GM03348 (cell line): ENCODE measurements around the gene SEC14L5.

ENCODE experiments used
- DNase-seq: peaks from one replicate; pipeline ENCODE4 v3.0.0; 2012; ENCODE audit warnings: low spot score

SEC14L5 gene

GRCh38 chr16:4931381-4931780 is 26.7 kb upstream of the SEC14L5 start:
- DNase-seq = no peak

- no peak for DNase-seq
These were observed 24.7 kb upstream of the SEC14L5 start for GRCh38 chr16:4933433-4933832.

DNA sequence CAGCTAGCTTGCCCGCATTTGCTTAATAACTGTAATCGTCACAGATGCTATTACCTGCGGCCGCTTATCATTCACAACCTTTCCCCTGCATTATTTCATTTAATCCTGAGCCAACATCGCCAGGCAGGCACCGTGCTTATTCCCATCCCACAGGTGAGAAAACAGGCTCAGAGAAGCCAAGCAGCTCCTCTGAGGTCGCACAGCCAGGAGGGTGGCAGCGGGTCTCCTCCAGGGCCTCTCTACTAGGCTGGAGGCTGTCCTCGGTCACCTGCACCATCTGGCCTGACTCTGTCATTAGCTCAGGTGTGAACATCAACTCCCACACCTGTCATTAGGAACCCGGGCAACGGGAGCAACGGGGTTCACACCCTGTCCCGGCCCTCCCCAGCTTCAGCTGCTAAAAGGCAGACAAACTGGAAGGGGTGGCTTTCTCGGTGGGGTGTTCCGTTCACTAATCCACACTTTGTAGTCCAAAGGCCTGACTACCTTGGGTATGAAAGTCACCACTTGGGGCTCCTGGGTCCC is 24.2 kb upstream of the SEC14L5 start:
- no peak for DNase-seq

GRCh38 chr16:4934591-4934990 is 23.5 kb upstream of the SEC14L5 start:
- no peak for DNase-seq

DNA sequence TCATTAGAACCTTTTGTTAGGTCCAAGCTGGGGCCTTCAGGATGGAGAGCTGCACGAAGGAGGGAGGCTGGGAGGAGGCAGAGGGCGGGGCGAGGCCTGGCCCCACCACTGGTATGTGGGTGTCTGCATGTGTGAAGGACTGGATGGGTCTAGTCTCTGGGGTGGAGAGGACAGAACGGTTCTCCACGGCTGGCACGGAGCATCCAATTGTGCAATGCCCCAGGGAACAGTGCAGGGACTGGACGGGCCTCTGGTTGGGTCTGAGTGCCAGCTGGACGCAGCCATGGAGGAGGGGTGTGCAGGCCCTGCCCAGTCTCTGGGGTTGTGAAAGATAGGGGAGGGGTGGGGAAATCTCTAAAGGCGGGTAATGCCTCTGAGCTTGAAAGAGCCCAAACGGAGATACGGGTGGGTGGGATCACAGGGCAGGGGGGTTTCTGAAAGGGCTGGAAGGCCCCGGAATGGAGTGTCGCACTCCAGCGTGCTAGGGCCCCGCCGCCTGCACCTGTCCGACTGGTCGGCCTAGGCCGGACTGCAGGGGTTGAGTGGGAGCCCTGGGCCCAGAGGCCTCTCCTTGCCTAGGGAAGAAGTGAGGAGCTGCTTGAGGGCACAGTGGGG is 22.8 kb upstream of the SEC14L5 start:
- peak; percentile 96 for DNase-seq

- DNase-seq = peak; percentile 42
These were observed 21.7 kb upstream of the SEC14L5 start for GRCh38 chr16:4936181-4936990.

- peak; percentile 32 for DNase-seq
These were observed 20.9 kb upstream of the SEC14L5 start, which contains the start of gene PPL for GRCh38 chr16:4936991-4937781. Gene PPL (minus strand): TSS chr16:4937148. CDS start chr16:4937045, 103 bp downstream.

DNA sequence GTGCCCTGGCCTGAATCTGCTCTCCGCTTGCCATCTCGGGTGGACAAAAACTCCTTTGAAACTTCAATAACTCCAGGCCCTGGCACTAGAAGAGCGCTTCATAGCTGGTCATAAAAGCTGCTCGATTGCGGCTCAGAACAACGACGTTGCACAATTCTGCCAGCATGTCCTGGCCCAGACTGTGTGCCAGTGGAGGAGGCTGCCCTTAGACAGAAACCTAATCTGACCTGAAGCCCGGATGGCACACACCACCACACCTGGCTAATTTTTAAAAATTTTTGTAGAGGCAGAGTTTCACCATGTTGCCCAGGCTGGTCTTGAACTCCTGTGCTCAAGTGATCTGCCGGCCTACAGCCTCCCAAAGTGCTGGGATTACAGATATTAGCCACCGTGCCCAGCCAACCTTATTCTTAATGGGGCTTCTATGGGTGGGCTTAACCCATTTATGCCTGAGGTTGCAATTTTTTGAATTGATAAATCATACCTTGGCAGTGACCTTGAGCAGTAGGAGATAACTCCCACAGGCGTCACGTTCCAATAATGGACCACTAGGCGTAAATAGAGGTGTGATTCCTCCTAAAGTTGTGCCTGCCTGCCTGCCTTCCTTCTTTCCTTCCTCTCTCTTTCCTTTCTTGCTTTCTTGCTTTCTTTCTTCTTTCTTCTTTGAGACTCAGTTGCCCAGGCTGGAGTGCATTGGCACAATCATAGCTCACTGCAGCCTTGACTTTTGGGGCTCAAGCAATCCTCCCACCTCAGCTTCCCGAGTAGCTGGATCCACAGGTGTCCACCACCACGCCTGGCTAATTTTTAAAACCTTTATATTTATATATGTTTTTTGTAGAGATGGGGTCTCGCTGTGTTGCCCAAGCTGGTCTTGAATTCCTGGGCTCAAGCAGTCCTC is 20.1 kb upstream of the SEC14L5 start:
- DNase-seq = no peak

- DNase-seq = peak; percentile 55
These were observed 19.5 kb upstream of the SEC14L5 start for GRCh38 chr16:4938683-4939030.

GRCh38 chr16:4940719-4941118 is 17.4 kb upstream of the SEC14L5 start:
- DNase-seq = no peak

DNA sequence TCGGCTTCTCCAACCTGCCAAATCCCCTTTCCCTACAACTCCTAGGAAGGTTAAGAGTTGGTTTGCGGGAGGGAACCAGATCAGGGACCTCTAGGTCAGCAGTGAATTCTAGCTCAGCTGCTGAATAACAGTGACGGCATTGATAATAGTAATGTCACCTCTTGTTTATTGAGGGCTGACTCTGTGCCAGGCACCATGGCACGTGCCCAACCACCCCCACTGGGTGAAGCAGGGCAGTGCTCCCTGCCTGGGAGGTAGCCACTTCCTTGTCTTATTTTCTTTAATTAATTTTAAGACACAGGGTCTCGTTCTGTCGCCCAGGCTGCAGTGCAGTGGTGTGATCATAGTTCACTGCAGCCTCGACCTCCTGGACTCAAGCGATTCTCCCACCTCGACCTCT is 15.6 kb upstream of the SEC14L5 start:
- no peak for DNase-seq

- DNase-seq = peak; percentile 96
These were observed 13.5 kb upstream of the SEC14L5 start for GRCh38 chr16:4944333-4945281.

DNA sequence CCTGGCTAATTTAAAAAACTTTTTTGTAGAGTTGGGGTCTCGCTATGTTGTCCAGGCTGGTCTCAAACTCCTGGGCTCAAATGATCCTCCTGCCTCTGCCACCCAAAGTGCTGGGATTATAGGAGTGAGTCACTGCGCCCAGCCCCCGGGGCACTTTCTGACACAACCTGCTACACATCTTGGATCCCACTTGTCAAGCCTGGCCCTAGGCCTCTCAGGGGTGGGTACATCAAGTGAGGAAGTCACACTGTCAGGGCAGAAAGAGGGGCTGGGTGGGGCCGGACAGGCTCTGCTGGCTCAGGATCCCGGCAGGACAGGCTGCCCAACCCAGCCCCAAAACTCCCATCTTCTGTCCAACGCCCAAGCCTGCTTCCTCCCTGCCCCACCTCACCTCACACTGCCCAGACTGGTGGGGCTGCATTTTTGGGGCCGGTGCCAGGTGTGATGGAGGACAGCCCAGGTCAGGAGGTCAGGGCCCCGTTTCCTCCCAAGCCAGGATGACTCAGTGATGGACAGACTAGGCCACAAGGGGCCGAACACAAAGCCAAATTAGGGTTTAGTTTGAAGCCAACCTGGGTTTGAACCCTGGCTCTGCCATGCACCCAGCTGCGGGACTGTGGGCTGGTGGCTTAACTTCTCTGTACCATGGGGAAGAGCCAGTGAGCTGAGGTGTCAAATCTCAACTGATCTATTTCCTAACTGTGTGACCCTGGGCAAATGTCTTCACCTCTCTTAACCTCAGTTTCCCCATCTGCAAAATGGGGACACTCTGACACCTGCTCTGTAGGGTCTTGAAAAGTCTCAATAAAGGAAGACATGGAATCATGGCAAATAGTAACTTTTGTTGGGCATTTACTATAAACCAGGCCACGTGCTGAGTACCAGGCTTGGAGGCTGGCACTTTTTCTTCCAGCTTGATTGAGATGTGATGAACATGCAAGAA is 12.3 kb upstream of the SEC14L5 start:
- peak; percentile 29 for DNase-seq

- DNase-seq = no peak
These were observed 11.2 kb upstream of the SEC14L5 start for GRCh38 chr16:4946917-4947316.

GRCh38 chr16:4947722-4948503 is 10.2 kb upstream of the SEC14L5 start:
- no peak for DNase-seq

DNA sequence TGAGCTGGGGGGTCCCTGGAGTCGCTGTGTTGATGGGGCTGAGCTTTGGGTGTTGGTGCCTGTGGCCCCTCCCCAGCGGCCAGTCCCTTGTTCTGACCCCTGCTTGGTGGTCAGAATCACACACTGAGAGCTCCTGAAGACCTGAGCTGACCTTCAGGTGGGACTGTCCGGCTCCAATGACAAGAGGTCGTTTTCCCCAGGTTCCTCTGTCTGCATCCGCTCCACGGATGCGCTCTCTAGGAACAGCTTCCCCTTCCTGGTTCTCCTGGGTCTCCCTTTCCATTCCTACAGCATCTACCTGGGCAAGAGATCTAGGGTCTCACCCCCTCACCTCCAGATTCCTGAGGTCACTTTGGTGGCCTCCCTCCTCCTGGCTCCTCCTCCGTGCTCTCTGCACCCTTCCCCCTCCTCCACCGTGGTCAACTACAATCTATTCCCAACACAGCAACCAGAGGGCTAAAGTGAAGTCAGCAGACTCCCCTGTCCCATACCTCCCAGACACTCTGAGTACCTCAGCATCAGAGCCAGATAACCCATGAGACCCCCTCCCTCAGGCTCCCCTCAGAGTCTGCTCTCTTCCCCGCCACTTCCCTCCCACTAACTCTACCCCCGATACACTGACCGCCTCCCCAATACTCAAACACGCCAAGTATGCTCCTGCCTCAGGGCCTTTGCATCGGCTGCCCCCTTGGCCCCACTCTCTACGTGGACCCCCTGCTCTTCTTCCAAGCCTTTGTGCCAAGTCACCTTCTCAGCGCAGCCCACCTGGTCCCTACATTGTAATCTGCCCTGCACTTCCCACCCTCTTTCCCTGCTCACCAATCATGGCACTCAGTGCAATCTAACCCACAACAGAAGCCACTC is 9.0 kb upstream of the SEC14L5 start:
- DNase-seq = no peak

DNA sequence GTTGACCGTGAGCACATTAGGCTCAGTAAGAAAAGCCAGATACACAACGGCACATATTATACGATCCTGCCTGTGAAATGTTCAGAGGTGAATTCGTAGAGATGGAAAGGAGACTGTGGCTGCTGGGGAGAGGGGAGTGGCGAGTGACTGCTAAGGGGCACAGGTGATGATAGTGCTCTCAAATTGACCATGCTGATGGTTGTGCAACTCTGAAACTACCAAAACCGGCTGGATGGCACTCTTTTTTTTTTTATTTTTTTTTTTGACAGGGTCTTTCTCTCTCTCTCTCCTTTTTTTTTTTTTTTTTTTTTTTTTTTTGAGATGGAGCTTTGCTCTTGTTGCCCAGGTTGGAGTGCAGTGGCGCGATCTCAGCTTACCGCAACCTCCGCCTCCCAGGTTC is 8.1 kb upstream of the SEC14L5 start:
- no peak for DNase-seq
